ENCODE data around the gene MTUS2. TPM values are rescaled to one million over a fixed set of nuclear protein-coding genes. Genes with fewer than 3 reads are reported as not detected.

MTUS2 gene
- total and polyA plus RNA-seq, 2 experiments from 2014 or later, result 0.27 to 0.38 TPM

DNA sequence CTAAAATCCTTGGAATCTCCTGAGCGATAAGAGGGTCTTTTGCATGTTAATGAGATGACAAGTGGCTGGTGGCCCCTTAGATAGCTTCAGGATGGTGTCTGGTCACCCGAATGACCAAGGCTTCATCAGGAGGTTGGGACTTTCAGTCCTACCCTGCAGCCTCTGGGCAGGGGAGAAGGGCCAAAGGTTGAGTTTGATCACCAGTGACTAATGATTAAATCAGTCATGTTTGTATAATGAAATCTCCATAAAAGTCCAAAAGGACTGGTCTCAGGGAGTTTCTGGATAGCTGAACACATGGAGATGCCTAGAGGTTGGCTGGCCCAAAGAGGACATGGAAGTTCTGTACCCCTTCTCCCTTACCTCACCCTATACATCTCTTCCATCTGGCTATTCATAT, 316.2 kb downstream of the MTUS2 start:
- Histone ChIP-seq H3K27me3 (ENCODE audit: insufficient read depth) (no peaks in the 10 kb centered on the region), H3K4me1 (ENCODE audit: insufficient read depth) (no peaks in the 10 kb centered on the region), H4K20me1 (replicated peaks; ENCODE audit: insufficient read depth) (no peaks in the 10 kb centered on the region), H2AFZ (no peak overlapping the region), H3K4me2 (no peak overlapping the region), H3K79me2 (replicated peaks; ENCODE audit: insufficient read depth) (no peaks in the 10 kb centered on the region), H3K36me3 (ENCODE audit: insufficient read depth) (no peaks in the 10 kb centered on the region), H3K27ac (ENCODE audit: low read depth) (no peak overlapping the region), H3K9me2 (ENCODE audit: insufficient read depth) (0 out of 2 replicates have a peak, but pooled peaks cover 8% of the 10 kb centered on the region), H3F3A (replicated peaks; ENCODE audit: low read depth) (no peaks in the 10 kb centered on the region), H3K4me3 (no peak overlapping the region)
- no peak for ATAC-seq
- Mint-ChIP-seq H3K4me3 (no peak overlapping the region), H3K36me3 (ENCODE audit: low read depth) (peaks cover 3% of the 10 kb centered on the region; the same call in 1 of the 3 replicates), H3K27me3 (ENCODE audit: insufficient read depth, low read depth, poor library complexity) (no peaks in the 10 kb centered on the region), H3K4me1 (peaks cover 4% of the 10 kb centered on the region; the same call in 1 of the 3 replicates), H3K9me3 (peaks cover 9% of the 10 kb centered on the region), H3K27ac (no peak overlapping the region)
- no peak for DNase-seq (ENCODE audit: low spot score)
- TF ChIP-seq ZNF114 (CRISPR knock-in tag; IDR thresholded peaks at IDR 0.05), result no peak

DNA sequence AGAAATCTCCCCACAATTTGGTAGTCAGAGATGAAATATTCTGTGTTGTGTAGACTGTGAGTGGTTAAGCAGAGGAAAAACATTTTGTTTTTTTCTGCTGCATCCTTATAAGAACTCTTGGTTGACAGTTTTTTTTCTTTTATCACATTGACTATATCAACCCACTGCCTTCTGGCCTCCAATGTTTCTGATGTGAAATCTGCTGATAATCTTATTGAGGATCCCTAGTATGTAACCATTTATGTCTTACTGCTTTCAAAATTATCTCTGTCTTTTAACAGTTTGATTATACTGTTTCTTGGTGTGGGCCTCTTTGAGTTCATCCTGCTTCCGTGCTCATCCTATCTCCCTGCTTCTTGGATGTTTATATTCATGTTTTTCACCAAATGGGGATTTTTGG, 316.9 kb downstream of the MTUS2 start:
- H3F3A ChIP-seq (replicated peaks; ENCODE audit: low read depth), result no peaks in the 10 kb centered on the region

More for the DNA sequence above, 316.9 kb downstream of the MTUS2 start:
- Histone ChIP-seq H3K79me2 (replicated peaks; ENCODE audit: insufficient read depth) (no peaks in the 10 kb centered on the region), H4K20me1 (replicated peaks; ENCODE audit: insufficient read depth) (no peaks in the 10 kb centered on the region), H3K27ac (ENCODE audit: low read depth) (no peak overlapping the region), H2AFZ (no peak overlapping the region), H3K4me1 (ENCODE audit: insufficient read depth) (no peaks in the 10 kb centered on the region), H3K9me2 (ENCODE audit: insufficient read depth) (0 out of 2 replicates have a peak, but pooled peaks cover 8% of the 10 kb centered on the region), H3K36me3 (ENCODE audit: insufficient read depth) (no peaks in the 10 kb centered on the region), H3K4me3 (no peak overlapping the region), H3K27me3 (ENCODE audit: insufficient read depth) (no peaks in the 10 kb centered on the region), H3K4me2 (no peak overlapping the region)
- DNase-seq (ENCODE audit: low spot score) (no peak), ATAC-seq (no peak)
- peaks cover 9% of the 10 kb centered on the region for H3K9me3 Mint-ChIP-seq
- H3K27ac Mint-ChIP-seq, result no peak overlapping the region
- no peaks in the 10 kb centered on the region for H3K27me3 Mint-ChIP-seq (ENCODE audit: insufficient read depth, low read depth, poor library complexity)
- H3K4me3 Mint-ChIP-seq, result no peak overlapping the region
- H3K36me3 Mint-ChIP-seq (ENCODE audit: low read depth), result peaks cover 3% of the 10 kb centered on the region; the same call in 1 of the 3 replicates
- TF ChIP-seq EZH2phosphoT487 (IDR thresholded peaks at IDR 0.05; ENCODE audit: unreplicated experiment) (no peak), CREB1 (CRISPR knock-in tag; IDR thresholded peaks at IDR 0.05; ENCODE audit: low read depth) (no peak), NANOG (IDR thresholded peaks at IDR 0.05; ENCODE audit: borderline replicate concordance) (no peak), STAT1 (IDR thresholded peaks at IDR 0.05; ENCODE audit: unreplicated experiment) (no peak), POLR2AphosphoS5 (IDR thresholded peaks at IDR 0.05; ENCODE audit: low read depth) (no peak), ZNF114 (CRISPR knock-in tag; IDR thresholded peaks at IDR 0.05) (no peak), REST (IDR thresholded peaks at IDR 0.05; ENCODE audit: unreplicated experiment) (no peak), EZH2 (IDR thresholded peaks at IDR 0.05; ENCODE audit: low read depth, unreplicated experiment) (no peak), JUNB (IDR thresholded peaks at IDR 0.05; ENCODE audit: unreplicated experiment) (no peak)
- TF ChIP-seq, protein P1, sequence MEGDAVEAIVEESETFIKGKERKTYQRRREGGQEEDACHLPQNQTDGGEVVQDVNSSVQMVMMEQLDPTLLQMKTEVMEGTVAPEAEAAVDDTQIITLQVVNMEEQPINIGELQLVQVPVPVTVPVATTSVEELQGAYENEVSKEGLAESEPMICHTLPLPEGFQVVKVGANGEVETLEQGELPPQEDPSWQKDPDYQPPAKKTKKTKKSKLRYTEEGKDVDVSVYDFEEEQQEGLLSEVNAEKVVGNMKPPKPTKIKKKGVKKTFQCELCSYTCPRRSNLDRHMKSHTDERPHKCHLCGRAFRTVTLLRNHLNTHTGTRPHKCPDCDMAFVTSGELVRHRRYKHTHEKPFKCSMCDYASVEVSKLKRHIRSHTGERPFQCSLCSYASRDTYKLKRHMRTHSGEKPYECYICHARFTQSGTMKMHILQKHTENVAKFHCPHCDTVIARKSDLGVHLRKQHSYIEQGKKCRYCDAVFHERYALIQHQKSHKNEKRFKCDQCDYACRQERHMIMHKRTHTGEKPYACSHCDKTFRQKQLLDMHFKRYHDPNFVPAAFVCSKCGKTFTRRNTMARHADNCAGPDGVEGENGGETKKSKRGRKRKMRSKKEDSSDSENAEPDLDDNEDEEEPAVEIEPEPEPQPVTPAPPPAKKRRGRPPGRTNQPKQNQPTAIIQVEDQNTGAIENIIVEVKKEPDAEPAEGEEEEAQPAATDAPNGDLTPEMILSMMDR (conservative IDR thresholded peaks at IDR 0.05; ENCODE audit: low read depth in 2 of 2), result no peak
- TF ChIP-seq, protein P2, sequence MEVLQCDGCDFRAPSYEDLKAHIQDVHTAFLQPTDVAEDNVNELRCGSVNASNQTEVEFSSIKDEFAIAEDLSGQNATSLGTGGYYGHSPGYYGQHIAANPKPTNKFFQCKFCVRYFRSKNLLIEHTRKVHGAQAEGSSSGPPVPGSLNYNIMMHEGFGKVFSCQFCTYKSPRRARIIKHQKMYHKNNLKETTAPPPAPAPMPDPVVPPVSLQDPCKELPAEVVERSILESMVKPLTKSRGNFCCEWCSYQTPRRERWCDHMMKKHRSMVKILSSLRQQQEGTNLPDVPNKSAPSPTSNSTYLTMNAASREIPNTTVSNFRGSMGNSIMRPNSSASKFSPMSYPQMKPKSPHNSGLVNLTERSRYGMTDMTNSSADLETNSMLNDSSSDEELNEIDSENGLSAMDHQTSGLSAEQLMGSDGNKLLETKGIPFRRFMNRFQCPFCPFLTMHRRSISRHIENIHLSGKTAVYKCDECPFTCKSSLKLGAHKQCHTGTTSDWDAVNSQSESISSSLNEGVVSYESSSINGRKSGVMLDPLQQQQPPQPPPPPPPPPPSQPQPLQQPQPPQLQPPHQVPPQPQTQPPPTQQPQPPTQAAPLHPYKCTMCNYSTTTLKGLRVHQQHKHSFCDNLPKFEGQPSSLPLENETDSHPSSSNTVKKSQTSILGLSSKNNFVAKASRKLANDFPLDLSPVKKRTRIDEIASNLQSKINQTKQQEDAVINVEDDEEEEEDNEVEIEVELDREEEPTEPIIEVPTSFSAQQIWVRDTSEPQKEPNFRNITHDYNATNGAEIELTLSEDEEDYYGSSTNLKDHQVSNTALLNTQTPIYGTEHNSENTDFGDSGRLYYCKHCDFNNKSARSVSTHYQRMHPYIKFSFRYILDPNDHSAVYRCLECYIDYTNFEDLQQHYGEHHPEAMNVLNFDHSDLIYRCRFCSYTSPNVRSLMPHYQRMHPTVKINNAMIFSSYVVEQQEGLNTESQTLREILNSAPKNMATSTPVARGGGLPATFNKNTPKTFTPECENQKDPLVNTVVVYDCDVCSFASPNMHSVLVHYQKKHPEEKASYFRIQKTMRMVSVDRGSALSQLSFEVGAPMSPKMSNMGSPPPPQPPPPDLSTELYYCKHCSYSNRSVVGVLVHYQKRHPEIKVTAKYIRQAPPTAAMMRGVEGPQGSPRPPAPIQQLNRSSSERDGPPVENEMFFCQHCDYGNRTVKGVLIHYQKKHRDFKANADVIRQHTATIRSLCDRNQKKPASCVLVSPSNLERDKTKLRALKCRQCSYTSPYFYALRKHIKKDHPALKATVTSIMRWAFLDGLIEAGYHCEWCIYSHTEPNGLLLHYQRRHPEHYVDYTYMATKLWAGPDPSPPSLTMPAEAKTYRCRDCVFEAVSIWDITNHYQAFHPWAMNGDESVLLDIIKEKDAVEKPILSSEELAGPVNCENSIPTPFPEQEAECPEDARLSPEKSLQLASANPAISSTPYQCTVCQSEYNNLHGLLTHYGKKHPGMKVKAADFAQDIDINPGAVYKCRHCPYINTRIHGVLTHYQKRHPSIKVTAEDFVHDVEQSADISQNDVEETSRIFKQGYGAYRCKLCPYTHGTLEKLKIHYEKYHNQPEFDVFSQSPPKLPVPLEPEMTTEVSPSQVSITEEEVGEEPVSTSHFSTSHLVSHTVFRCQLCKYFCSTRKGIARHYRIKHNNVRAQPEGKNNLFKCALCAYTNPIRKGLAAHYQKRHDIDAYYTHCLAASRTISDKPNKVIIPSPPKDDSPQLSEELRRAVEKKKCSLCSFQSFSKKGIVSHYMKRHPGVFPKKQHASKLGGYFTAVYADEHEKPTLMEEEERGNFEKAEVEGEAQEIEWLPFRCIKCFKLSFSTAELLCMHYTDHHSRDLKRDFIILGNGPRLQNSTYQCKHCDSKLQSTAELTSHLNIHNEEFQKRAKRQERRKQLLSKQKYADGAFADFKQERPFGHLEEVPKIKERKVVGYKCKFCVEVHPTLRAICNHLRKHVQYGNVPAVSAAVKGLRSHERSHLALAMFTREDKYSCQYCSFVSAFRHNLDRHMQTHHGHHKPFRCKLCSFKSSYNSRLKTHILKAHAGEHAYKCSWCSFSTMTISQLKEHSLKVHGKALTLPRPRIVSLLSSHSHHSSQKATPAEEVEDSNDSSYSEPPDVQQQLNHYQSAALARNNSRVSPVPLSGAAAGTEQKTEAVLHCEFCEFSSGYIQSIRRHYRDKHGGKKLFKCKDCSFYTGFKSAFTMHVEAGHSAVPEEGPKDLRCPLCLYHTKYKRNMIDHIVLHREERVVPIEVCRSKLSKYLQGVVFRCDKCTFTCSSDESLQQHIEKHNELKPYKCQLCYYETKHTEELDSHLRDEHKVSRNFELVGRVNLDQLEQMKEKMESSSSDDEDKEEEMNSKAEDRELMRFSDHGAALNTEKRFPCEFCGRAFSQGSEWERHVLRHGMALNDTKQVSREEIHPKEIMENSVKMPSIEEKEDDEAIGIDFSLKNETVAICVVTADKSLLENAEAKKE (CRISPR knock-in tag; IDR thresholded peaks at IDR 0.05), result no peak
- peaks cover 4% of the 10 kb centered on the region; the same call in 1 of the 3 replicates for H3K4me1 Mint-ChIP-seq
